SK-N-SH (cell line): Measurements from ENCODE around the gene CADM2. TPM values are rescaled to one million over a fixed set of nuclear protein-coding genes. Genes with fewer than 3 reads are reported as not detected.

Source experiments
- CTCF ChIA-PET: fragments of 300-600, 350-600 bp; formaldehyde crosslinking; extraction: SDS; loops from one replicate; lab custom pipeline; 2021; lab: Yijun Ruan, JAX
- POLR2A ChIA-PET: fragments of 350-600 bp; sonication (Branson Sonifier 250); formaldehyde crosslinking; extraction: SDS; loops from one replicate; lab custom pipeline; 2020; ENCODE audit warnings: antibody characterized with exemption, inconsistent platforms; lab: Yijun Ruan, JAX
- DNase-seq: peaks from one replicate; pipeline ENCODE4 v3.0.0; 2012
- H2AFZ ChIP-seq: fragments of 200-600 bp; sonication (generic); 2 replicates; pipeline ENCODE4 v1.8.1; 2016; ENCODE audit warnings: antibody characterized with exemption, mild to moderate bottlenecking, low read depth
- H3F3A ChIP-seq: fragments of 200-600 bp; sonication (generic); replicated peaks from 2 replicates; pipeline ENCODE3; 2016; ENCODE audit warnings: antibody characterized with exemption, mild to moderate bottlenecking; ENCODE audit not compliant: insufficient read depth
- H3K27ac ChIP-seq, 2 experiments: fragments of 200-500 bp in 1 of 2; fragments of 200-600 bp in 1 of 2; sonication (Bioruptor generic) in 1 of 2; sonication (generic), shearing (Covaris generic) in 1 of 2; 2 replicates each; pipeline versions ENCODE4 v1.5.1 to v1.6.1; 2014 to 2016; ENCODE audit warnings: low read depth in 2 of 2, inconsistent platforms in 1 of 2, low read length in 1 of 2, mild to moderate bottlenecking in 1 of 2, mixed read lengths in 1 of 2
- H3K27me3 ChIP-seq: fragments of 200-600 bp; sonication (generic), shearing (Covaris generic); 2 replicates; pipeline ENCODE4 v1.6.1; 2016; ENCODE audit warnings: mixed run types; ENCODE audit not compliant: insufficient read depth
- H3K36me3 ChIP-seq, 2 experiments: fragments of 200-500 bp in 1 of 2; fragments of 200-600 bp in 1 of 2; sonication (Bioruptor generic) in 1 of 2; sonication (generic) in 1 of 2; replicated peaks in 1 of 2; 2 replicates each; pipeline versions ENCODE3 to v1.5.1; 2014 to 2016; ENCODE audit warnings: low read length in 1 of 2, mild to moderate bottlenecking in 1 of 2; ENCODE audit not compliant: insufficient read depth in 2 of 2, control insufficient read depth in 1 of 2
- H3K4me1 ChIP-seq, 2 experiments: fragments of 200-500 bp in 1 of 2; fragments of 200-600 bp in 1 of 2; sonication (Bioruptor generic) in 1 of 2; sonication (generic), shearing (Covaris generic) in 1 of 2; 2 replicates each; pipeline versions ENCODE4 v1.5.1 to v1.6.1; 2014 to 2016; ENCODE audit warnings: low read depth in 1 of 2, low read length in 1 of 2, mixed run types in 1 of 2; ENCODE audit not compliant: insufficient read depth in 2 of 2, control insufficient read depth in 1 of 2
- H3K4me2 ChIP-seq: fragments of 200-600 bp; sonication (generic), shearing (Covaris generic); 2 replicates; pipeline ENCODE4 v1.6.1; 2017; ENCODE audit warnings: mixed run types
- H3K4me3 ChIP-seq, 2 experiments: fragments of 200-500 bp in 1 of 2; fragments of 200-600 bp in 1 of 2; sonication (Bioruptor generic) in 1 of 2; sonication (generic), shearing (Covaris generic) in 1 of 2; 2 replicates each; pipeline versions ENCODE4 v1.5.1 to v1.8.1; 2014 to 2016; ENCODE audit warnings: low read depth in 2 of 2, inconsistent platforms in 1 of 2, low read length in 1 of 2, mild to moderate bottlenecking in 1 of 2, mixed read lengths in 1 of 2, moderate library complexity in 1 of 2
- H3K79me2 ChIP-seq: fragments of 200-600 bp; sonication (generic); 2 replicates; pipeline ENCODE4 v1.8.1; 2017; ENCODE audit warnings: mild to moderate bottlenecking; ENCODE audit not compliant: insufficient read depth
- H3K9ac ChIP-seq: fragments of 200-600 bp; sonication (generic); 2 replicates; pipeline ENCODE4 v1.6.1; 2017; ENCODE audit warnings: mixed run types
- H3K9me2 ChIP-seq: fragments of 200-600 bp; sonication (generic); 2 replicates; pipeline ENCODE4 v1.6.1; 2017; ENCODE audit warnings: mixed run types
- H3K9me3 ChIP-seq: fragments of 200-600 bp; sonication (generic); 2 replicates; pipeline ENCODE4 v1.6.1; 2017; ENCODE audit warnings: mixed run types, mild to moderate bottlenecking, moderate library complexity
- H4K20me1 ChIP-seq: fragments of 200-600 bp; sonication (generic); 2 replicates; pipeline ENCODE4 v1.6.1; 2017; ENCODE audit warnings: mild to moderate bottlenecking, mixed run types; ENCODE audit not compliant: insufficient read depth
- CHD2 ChIP-seq: fragments of 150-350 bp; IDR thresholded peaks from 2 replicates; pipeline ENCODE4 v1.6.1; 2018; ENCODE audit warnings: low read length; ENCODE audit not compliant: partially characterized antibody
- FOXJ3 ChIP-seq: sonication (generic); formaldehyde crosslinking; IDR thresholded peaks from 2 replicates; pipeline ENCODE4 v1.5.1; 2020; ENCODE audit warnings: mild to moderate bottlenecking, missing genetic modification reagents
- FOXM1 ChIP-seq: IDR thresholded peaks from 2 replicates; pipeline ENCODE4 v1.4.0; 2012; ENCODE audit warnings: low read depth, mild to moderate bottlenecking
- IRF3 ChIP-seq: fragments of 150-350 bp; IDR thresholded peaks from 2 replicates; pipeline ENCODE4 v1.6.1; 2016; ENCODE audit warnings: mild to moderate bottlenecking, low read depth, low read length
- MXI1 ChIP-seq: IDR thresholded peaks from 2 replicates; pipeline ENCODE4 v1.6.1; 2012; ENCODE audit warnings: mild to moderate bottlenecking, low read depth, low read length, improper control_type of control experiment
- NRF1 ChIP-seq: IDR thresholded peaks from 2 replicates; pipeline ENCODE4 v1.6.1; 2012; ENCODE audit warnings: low read depth, mild to moderate bottlenecking, low read length
- POLR2AphosphoS5 ChIP-seq: IDR thresholded peaks from 2 replicates; pipeline ENCODE4 v1.6.1; 2012; ENCODE audit warnings: low read depth, low read length
- RAD21 ChIP-seq: IDR thresholded peaks from 2 replicates; pipeline ENCODE4 v1.6.1; 2012; ENCODE audit warnings: mild to moderate bottlenecking, low read length
- SIN3A ChIP-seq: IDR thresholded peaks from 2 replicates; pipeline ENCODE4 v1.6.1; 2012; ENCODE audit warnings: low read depth, mild to moderate bottlenecking, low read length, moderate library complexity, borderline replicate concordance
- SMC3 ChIP-seq: IDR thresholded peaks from 2 replicates; pipeline ENCODE4 v1.6.1; 2012; ENCODE audit warnings: low read depth, low read length, improper control_type of control experiment
- TEAD4 ChIP-seq: IDR thresholded peaks from 2 replicates; pipeline ENCODE4 v1.4.0; 2012; ENCODE audit warnings: mild to moderate bottlenecking, borderline replicate concordance; ENCODE audit not compliant: insufficient read depth
- WGBS: methylation state at CpG from one replicate; pipeline ENCODE4 v1.1.6; 2017; ENCODE audit warnings: low lambda C conversion rate; 5-methylcytosine and 5-hydroxymethylcytosine counted together
- polyA plus RNA-seq, 3 experiments: library from polyadenylated mRNA; depleted of rRNA; stranded (reverse); fragments of >200 nt; gene quantifications; 2 replicates each; pipeline ENCODE4 v1.2.3, GENCODE V29; 2012
- TF ChIP-seq, protein P1 (sequence below): IDR thresholded peaks from 2 replicates; pipeline ENCODE4 v1.6.1; 2012; ENCODE audit warnings: mild to moderate bottlenecking, low read depth, low read length, moderate library complexity
- TF ChIP-seq, protein P2 (sequence below): IDR thresholded peaks from 2 replicates; pipeline ENCODE4 v1.4.0; 2012; ENCODE audit warnings: low read depth, borderline replicate concordance

Gene CADM2
- polyA plus RNA-seq, 1 of the 3 experiments (the other 2 are of a cell fraction) = 0.46 TPM

GRCh38 chr3:85298032-85298431 is 339.2 kb downstream of the CADM2 start:
- CTCF ChIA-PET = no interaction called here

More at GRCh38 chr3:85298032-85298431, 339.2 kb downstream of the CADM2 start:
- Histone ChIP-seq H3K4me2 (no peak overlapping the region), H3K9me3 (no peaks in the 10 kb centered on the region), H3K4me3 (no peak overlapping the region), H4K20me1 (no peaks in the 10 kb centered on the region), H3F3A (no peaks in the 10 kb centered on the region), H3K79me2 (no peaks in the 10 kb centered on the region), H3K4me1 (no peaks in the 10 kb centered on the region), H3K27me3 (no peaks in the 10 kb centered on the region), H3K27ac (no peak overlapping the region), H2AFZ (no peak overlapping the region), H3K36me3 (no peaks in the 10 kb centered on the region), H3K9ac (no peak overlapping the region), H3K9me2 (no peaks in the 10 kb centered on the region)
- no peak for TF ChIP-seq NRF1
- no peak for TF ChIP-seq POLR2AphosphoS5
- TF ChIP-seq MXI1 = no peak
- TF ChIP-seq IRF3 = no peak
- TF ChIP-seq CHD2 = no peak
- TF ChIP-seq SMC3 = no peak
- TF ChIP-seq FOXJ3 (CRISPR knock-in tag) = no peak
- TF ChIP-seq, protein P1, sequence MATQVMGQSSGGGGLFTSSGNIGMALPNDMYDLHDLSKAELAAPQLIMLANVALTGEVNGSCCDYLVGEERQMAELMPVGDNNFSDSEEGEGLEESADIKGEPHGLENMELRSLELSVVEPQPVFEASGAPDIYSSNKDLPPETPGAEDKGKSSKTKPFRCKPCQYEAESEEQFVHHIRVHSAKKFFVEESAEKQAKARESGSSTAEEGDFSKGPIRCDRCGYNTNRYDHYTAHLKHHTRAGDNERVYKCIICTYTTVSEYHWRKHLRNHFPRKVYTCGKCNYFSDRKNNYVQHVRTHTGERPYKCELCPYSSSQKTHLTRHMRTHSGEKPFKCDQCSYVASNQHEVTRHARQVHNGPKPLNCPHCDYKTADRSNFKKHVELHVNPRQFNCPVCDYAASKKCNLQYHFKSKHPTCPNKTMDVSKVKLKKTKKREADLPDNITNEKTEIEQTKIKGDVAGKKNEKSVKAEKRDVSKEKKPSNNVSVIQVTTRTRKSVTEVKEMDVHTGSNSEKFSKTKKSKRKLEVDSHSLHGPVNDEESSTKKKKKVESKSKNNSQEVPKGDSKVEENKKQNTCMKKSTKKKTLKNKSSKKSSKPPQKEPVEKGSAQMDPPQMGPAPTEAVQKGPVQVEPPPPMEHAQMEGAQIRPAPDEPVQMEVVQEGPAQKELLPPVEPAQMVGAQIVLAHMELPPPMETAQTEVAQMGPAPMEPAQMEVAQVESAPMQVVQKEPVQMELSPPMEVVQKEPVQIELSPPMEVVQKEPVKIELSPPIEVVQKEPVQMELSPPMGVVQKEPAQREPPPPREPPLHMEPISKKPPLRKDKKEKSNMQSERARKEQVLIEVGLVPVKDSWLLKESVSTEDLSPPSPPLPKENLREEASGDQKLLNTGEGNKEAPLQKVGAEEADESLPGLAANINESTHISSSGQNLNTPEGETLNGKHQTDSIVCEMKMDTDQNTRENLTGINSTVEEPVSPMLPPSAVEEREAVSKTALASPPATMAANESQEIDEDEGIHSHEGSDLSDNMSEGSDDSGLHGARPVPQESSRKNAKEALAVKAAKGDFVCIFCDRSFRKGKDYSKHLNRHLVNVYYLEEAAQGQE = no peak
- TF ChIP-seq, protein P2, sequence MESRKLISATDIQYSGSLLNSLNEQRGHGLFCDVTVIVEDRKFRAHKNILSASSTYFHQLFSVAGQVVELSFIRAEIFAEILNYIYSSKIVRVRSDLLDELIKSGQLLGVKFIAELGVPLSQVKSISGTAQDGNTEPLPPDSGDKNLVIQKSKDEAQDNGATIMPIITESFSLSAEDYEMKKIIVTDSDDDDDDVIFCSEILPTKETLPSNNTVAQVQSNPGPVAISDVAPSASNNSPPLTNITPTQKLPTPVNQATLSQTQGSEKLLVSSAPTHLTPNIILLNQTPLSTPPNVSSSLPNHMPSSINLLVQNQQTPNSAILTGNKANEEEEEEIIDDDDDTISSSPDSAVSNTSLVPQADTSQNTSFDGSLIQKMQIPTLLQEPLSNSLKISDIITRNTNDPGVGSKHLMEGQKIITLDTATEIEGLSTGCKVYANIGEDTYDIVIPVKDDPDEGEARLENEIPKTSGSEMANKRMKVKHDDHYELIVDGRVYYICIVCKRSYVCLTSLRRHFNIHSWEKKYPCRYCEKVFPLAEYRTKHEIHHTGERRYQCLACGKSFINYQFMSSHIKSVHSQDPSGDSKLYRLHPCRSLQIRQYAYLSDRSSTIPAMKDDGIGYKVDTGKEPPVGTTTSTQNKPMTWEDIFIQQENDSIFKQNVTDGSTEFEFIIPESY = no peak
- TF ChIP-seq RAD21 = no peak
- no peak for TF ChIP-seq SIN3A
- TF ChIP-seq TEAD4 = no peak
- no peak for TF ChIP-seq FOXM1
- WGBS = 0% methylated on average over 1 of the region's 1 CpG
- POLR2A ChIA-PET = no interaction called here
- DNase-seq = no peak
